OCI-LY1 (cell line): ENCODE measurements around the gene MEMO1.

Source experiments
- H2AFZ ChIP-seq: fragments of 200-600 bp; sonication (generic), shearing (Covaris generic); 2 replicates; pipeline ENCODE4 v1.6.0; 2014; ENCODE audit warnings: antibody characterized with exemption, mild to moderate bottlenecking, low read length
- H3F3A ChIP-seq: fragments of 200-600 bp; sonication (generic), shearing (Covaris generic); 2 replicates; pipeline ENCODE4 v1.6.0; 2014; ENCODE audit warnings: mild to moderate bottlenecking, antibody characterized with exemption, low read length, moderate library complexity; ENCODE audit not compliant: insufficient read depth
- H3K27ac ChIP-seq: fragments of 200-600 bp; sonication (generic); 2 replicates; pipeline ENCODE4 v1.5.1; 2014; ENCODE audit warnings: low read length, mixed run types, mild to moderate bottlenecking, low read depth; ENCODE audit not compliant: poor library complexity, severe bottlenecking
- H3K27me3 ChIP-seq: fragments of 200-600 bp; sonication (generic); 2 replicates; pipeline ENCODE4 v1.6.0; 2014; ENCODE audit warnings: antibody characterized with exemption, mild to moderate bottlenecking, low read length, moderate library complexity; ENCODE audit not compliant: insufficient read depth
- H3K36me3 ChIP-seq: fragments of 200-600 bp; sonication (generic); 2 replicates; pipeline ENCODE4 v1.6.1; 2014; ENCODE audit warnings: mild to moderate bottlenecking, antibody characterized with exemption, low read length, moderate library complexity, mixed read lengths; ENCODE audit not compliant: insufficient read depth
- H3K4me1 ChIP-seq: fragments of 200-600 bp; sonication (generic); 2 replicates; pipeline ENCODE4 v1.5.1; 2014; ENCODE audit warnings: mild to moderate bottlenecking, low read length, moderate library complexity; ENCODE audit not compliant: insufficient read depth, severe bottlenecking
- H3K4me2 ChIP-seq: fragments of 200-600 bp; sonication (generic), shearing (Covaris generic); 2 replicates; pipeline ENCODE4 v1.6.1; 2014; ENCODE audit warnings: low read length
- H3K4me3 ChIP-seq: fragments of 200-600 bp; sonication (generic); 2 replicates; pipeline ENCODE4 v1.5.1; 2014; ENCODE audit warnings: low read length, low read depth, mild to moderate bottlenecking, mixed read lengths; ENCODE audit not compliant: poor library complexity, severe bottlenecking
- H3K79me2 ChIP-seq: fragments of 200-600 bp; shearing (Covaris generic); 2 replicates; pipeline ENCODE4 v1.6.1; 2016; ENCODE audit warnings: mixed run types, low read length, mixed read lengths; ENCODE audit not compliant: insufficient read depth
- H3K9ac ChIP-seq: fragments of 200-600 bp; sonication (generic), shearing (Covaris generic); 2 replicates; pipeline ENCODE4 v1.6.1; 2014; ENCODE audit warnings: mild to moderate bottlenecking, low read length, mixed read lengths
- H3K9me2 ChIP-seq: fragments of 200-600 bp; sonication (generic), shearing (Covaris generic); 2 replicates; pipeline ENCODE4 v1.6.1; 2014; ENCODE audit warnings: low read depth, mild to moderate bottlenecking, low read length, mixed read lengths
- H3K9me3 ChIP-seq: fragments of 200-600 bp; shearing (Covaris generic); 2 replicates; pipeline ENCODE4 v1.6.1; 2014; ENCODE audit warnings: low read length, mixed read lengths
- H4K20me1 ChIP-seq: fragments of 200-600 bp; sonication (generic), shearing (Covaris generic); 2 replicates; pipeline ENCODE4 v1.6.0; 2016; ENCODE audit warnings: mild to moderate bottlenecking, low read length; ENCODE audit not compliant: insufficient read depth
- EZH2 ChIP-seq: fragments of 200-600 bp; sonication (generic), shearing (Covaris generic); IDR thresholded peaks from 2 replicates; pipeline ENCODE4 v1.8.0; 2017; ENCODE audit warnings: borderline replicate concordance, mixed run types, mild to moderate bottlenecking, antibody characterized with exemption, low read length, moderate library complexity, mixed read lengths
- TF ChIP-seq, protein P1 (sequence below): fragments of 200-600 bp; sonication (generic), shearing (Covaris generic); IDR thresholded peaks from 2 replicates; pipeline ENCODE4 v1.5.1; 2017; ENCODE audit warnings: mild to moderate bottlenecking, antibody characterized with exemption, low read length, moderate library complexity, mixed read lengths

MEMO1 gene

GRCh38 chr2:31896293-31896692 is 114.5 kb downstream of the MEMO1 start:
- Histone ChIP-seq H3K9me3 (no peaks in the 10 kb centered on the region), H4K20me1 (no peaks in the 10 kb centered on the region), H3K4me3 (no peak overlapping the region), H3K4me1 (no peaks in the 10 kb centered on the region), H3K4me2 (no peak overlapping the region), H3K79me2 (no peaks in the 10 kb centered on the region), H3K9me2 (no peaks in the 10 kb centered on the region), H3F3A (no peaks in the 10 kb centered on the region), H3K27ac (no peak overlapping the region), H3K36me3 (peaks cover 42% of the 10 kb centered on the region), H3K9ac (no peak overlapping the region), H3K27me3 (no peaks in the 10 kb centered on the region), H2AFZ (no peak overlapping the region)
- TF ChIP-seq EZH2: no peak
- TF ChIP-seq, protein P1, sequence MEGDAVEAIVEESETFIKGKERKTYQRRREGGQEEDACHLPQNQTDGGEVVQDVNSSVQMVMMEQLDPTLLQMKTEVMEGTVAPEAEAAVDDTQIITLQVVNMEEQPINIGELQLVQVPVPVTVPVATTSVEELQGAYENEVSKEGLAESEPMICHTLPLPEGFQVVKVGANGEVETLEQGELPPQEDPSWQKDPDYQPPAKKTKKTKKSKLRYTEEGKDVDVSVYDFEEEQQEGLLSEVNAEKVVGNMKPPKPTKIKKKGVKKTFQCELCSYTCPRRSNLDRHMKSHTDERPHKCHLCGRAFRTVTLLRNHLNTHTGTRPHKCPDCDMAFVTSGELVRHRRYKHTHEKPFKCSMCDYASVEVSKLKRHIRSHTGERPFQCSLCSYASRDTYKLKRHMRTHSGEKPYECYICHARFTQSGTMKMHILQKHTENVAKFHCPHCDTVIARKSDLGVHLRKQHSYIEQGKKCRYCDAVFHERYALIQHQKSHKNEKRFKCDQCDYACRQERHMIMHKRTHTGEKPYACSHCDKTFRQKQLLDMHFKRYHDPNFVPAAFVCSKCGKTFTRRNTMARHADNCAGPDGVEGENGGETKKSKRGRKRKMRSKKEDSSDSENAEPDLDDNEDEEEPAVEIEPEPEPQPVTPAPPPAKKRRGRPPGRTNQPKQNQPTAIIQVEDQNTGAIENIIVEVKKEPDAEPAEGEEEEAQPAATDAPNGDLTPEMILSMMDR: no peak

DNA sequence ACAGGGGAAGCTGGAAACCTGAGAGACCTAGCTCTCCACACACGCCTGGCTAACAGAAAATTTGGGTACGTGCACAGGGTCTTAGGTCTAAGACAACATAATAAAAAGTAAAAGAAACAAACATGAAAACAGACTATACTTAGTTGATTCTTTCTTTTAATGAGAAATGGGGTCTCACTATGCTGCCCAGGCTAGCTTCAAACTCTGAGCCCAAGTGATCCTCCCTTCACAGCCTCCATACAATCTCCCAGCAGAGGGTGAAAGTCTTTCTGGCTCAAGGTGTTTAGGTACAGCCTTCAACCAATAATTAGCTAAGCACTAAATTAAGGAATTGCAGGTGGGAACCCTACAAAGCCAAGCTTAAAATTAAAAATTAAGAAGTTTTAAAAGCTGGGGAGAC is 116.2 kb downstream of the MEMO1 start:
- H3K4me2 ChIP-seq: no peak overlapping the region
- H3K27ac ChIP-seq: no peak overlapping the region
- TF ChIP-seq EZH2: no peak
- TF ChIP-seq, protein P1: no peak

DNA sequence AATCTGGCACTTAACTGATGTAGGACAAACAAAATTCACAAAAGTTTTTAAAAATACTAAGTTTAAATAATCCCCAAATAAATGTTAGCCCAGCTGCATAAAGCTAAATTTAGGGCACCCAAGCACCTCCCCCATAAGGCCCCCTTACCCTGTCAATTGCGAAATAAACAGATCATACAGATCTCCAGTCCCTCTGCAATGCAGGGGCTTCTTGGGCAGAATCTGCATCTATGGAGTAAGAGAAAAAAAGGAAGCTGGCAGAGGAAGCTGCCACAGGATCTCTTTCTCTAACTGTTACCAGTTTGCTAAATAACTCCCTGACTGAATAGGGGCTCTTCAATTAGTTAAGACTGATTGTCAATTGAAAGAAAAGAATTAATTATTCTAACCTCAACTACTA is 117.7 kb downstream of the MEMO1 start:
- TF ChIP-seq, protein P1: no peak
- no peak for TF ChIP-seq EZH2

More for the DNA sequence above, 116.2 kb downstream of the MEMO1 start:
- no peaks in the 10 kb centered on the region for H4K20me1 ChIP-seq
- no peak overlapping the region for H2AFZ ChIP-seq
- no peak overlapping the region for H3K9ac ChIP-seq
- H3K4me3 ChIP-seq: no peak overlapping the region
- no peaks in the 10 kb centered on the region for H3K9me2 ChIP-seq
- no peaks in the 10 kb centered on the region for H3K9me3 ChIP-seq
- no peaks in the 10 kb centered on the region for H3K27me3 ChIP-seq
- H3F3A ChIP-seq: no peaks in the 10 kb centered on the region
- H3K36me3 ChIP-seq: peaks cover 38% of the 10 kb centered on the region
- no peaks in the 10 kb centered on the region for H3K79me2 ChIP-seq
- peaks cover 3% of the 10 kb centered on the region for H3K4me1 ChIP-seq

More for the DNA sequence above, 117.7 kb downstream of the MEMO1 start:
- Histone ChIP-seq H3K4me1 (peaks cover 11% of the 10 kb centered on the region), H3K9me2 (no peaks in the 10 kb centered on the region), H3K27ac (no peak overlapping the region), H3K79me2 (no peaks in the 10 kb centered on the region), H3K4me2 (no peak overlapping the region), H3K4me3 (no peak overlapping the region), H2AFZ (no peak overlapping the region), H4K20me1 (no peaks in the 10 kb centered on the region), H3F3A (no peaks in the 10 kb centered on the region), H3K9ac (no peak overlapping the region), H3K27me3 (no peaks in the 10 kb centered on the region), H3K36me3 (peaks cover 29% of the 10 kb centered on the region), H3K9me3 (no peaks in the 10 kb centered on the region)
